Chondrocyte (in vitro differentiated cells): Measurements from ENCODE around the gene BICC1. TPM values are rescaled to one million over a fixed set of nuclear protein-coding genes. Genes with fewer than 3 reads are reported as not detected.

ENCODE experiments used
- DNase-seq: peaks from one replicate; pipeline ENCODE4 v3.0.0; 2021; ENCODE audit warnings: mixed read lengths, low spot score
- H3K27ac Mint-ChIP-seq: one replicate; pipeline ENCODE4 v1.8.0; 2021; ENCODE audit warnings: mild to moderate bottlenecking, moderate library complexity, mixed read lengths; ENCODE audit not compliant: unreplicated experiment
- H3K27me3 Mint-ChIP-seq: 2 replicates; pipeline ENCODE4 v1.8.0; 2021; ENCODE audit warnings: low read depth, mixed read lengths
- H3K36me3 Mint-ChIP-seq: 2 replicates; pipeline ENCODE4 v1.8.0; 2021; ENCODE audit warnings: low read depth, mixed read lengths
- H3K4me1 Mint-ChIP-seq: 2 replicates; pipeline ENCODE4 v1.8.0; 2021; ENCODE audit warnings: low read depth, mild to moderate bottlenecking, mixed read lengths
- H3K4me3 Mint-ChIP-seq: one replicate; pipeline ENCODE4 v1.8.0; 2021; ENCODE audit warnings: mild to moderate bottlenecking, moderate library complexity, mixed read lengths; ENCODE audit not compliant: unreplicated experiment
- H3K9me3 Mint-ChIP-seq: 2 replicates; pipeline ENCODE4 v1.8.0; 2021; ENCODE audit warnings: low read depth, mixed read lengths
- total RNA-seq: library from RNA; stranded (reverse); gene quantifications from 3 replicates; pipeline ENCODE4 v1.2.1, GENCODE V29; 2021
- TF ChIP-seq, protein P1 (sequence below): fragments of 200-600 bp; sonication (generic); IDR thresholded peaks from 2 replicates; pipeline ENCODE4 v1.5.0; 2021; ENCODE audit warnings: antibody characterized with exemption, mild to moderate bottlenecking, moderate library complexity

BICC1 gene
- total RNA-seq, 1 donor from 2014 or later, result 32.4 TPM

DNA sequence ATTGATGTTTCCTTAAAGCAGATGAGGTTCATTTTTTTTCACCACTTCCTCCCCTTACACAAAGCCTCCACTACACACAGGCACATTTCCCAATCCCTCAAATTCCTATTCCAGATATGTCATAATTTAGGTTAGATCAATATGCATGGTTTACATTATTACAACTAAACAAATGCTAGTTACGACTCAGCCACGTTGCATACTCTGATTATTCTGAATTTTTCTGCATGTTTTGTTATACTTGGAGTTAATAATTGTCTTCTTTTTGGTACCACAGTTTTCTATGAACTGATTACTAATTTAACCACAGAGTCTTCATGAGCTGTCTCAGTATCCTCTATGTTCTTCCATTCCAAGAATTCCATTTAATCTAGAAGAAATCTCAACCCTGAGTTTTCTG is 4.4 kb upstream of the BICC1 start:
- Mint-ChIP-seq H3K9me3 (no peaks in the 10 kb centered on the region), H3K4me3 (no peak overlapping the region), H3K27me3 (no peaks in the 10 kb centered on the region), H3K4me1 (peaks cover 16% of the 10 kb centered on the region), H3K36me3 (no peaks in the 10 kb centered on the region), H3K27ac (no peak overlapping the region)
- no peak for DNase-seq
- TF ChIP-seq, protein P1, sequence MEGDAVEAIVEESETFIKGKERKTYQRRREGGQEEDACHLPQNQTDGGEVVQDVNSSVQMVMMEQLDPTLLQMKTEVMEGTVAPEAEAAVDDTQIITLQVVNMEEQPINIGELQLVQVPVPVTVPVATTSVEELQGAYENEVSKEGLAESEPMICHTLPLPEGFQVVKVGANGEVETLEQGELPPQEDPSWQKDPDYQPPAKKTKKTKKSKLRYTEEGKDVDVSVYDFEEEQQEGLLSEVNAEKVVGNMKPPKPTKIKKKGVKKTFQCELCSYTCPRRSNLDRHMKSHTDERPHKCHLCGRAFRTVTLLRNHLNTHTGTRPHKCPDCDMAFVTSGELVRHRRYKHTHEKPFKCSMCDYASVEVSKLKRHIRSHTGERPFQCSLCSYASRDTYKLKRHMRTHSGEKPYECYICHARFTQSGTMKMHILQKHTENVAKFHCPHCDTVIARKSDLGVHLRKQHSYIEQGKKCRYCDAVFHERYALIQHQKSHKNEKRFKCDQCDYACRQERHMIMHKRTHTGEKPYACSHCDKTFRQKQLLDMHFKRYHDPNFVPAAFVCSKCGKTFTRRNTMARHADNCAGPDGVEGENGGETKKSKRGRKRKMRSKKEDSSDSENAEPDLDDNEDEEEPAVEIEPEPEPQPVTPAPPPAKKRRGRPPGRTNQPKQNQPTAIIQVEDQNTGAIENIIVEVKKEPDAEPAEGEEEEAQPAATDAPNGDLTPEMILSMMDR, result no peak

DNA sequence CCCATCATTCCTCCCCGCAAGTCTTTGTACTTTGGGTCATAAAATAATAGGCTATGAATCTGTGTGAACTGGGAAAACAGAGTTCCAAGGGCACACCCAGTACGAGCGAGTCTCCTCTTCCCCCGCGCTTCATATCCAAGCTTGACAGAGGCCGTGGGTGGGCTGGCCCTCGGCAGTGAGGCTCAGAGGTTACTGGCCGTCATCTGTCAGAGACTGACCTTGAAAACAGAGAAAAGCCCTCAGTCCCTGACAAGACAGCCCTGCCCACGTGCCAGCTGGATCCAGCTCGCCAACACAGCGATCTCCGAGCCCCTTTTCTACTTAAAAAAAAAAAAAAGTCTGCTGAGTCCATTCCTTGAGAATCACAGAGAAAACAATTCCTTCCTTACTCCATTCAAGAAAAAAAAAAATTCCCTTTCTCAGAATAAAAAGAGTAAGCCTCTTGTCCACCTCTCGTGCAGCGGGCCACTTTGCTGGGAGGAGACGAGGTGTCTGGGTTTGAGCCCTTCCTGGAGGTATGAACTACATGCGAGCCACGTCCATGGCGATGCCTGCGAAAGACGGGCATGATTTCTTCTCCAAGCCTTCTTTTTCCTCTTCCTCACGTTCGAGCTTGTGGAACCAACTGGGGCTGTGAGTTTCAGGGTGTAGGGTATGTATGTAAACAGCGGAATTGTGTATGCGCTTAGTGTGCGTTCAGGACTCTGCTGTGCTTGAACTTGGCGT is 744 bp upstream of the BICC1 start:
- peak overlapping the region; percentile 75 for H3K4me3 Mint-ChIP-seq
- H3K36me3 Mint-ChIP-seq, result no peaks in the 10 kb centered on the region
- TF ChIP-seq, protein P1, result no peak
- peaks cover 36% of the 10 kb centered on the region for H3K4me1 Mint-ChIP-seq
- peak overlapping the region; percentile 88 for H3K27ac Mint-ChIP-seq
- H3K9me3 Mint-ChIP-seq, result no peaks in the 10 kb centered on the region
- no peaks in the 10 kb centered on the region for H3K27me3 Mint-ChIP-seq
- DNase-seq, result peak; percentile 72

DNA sequence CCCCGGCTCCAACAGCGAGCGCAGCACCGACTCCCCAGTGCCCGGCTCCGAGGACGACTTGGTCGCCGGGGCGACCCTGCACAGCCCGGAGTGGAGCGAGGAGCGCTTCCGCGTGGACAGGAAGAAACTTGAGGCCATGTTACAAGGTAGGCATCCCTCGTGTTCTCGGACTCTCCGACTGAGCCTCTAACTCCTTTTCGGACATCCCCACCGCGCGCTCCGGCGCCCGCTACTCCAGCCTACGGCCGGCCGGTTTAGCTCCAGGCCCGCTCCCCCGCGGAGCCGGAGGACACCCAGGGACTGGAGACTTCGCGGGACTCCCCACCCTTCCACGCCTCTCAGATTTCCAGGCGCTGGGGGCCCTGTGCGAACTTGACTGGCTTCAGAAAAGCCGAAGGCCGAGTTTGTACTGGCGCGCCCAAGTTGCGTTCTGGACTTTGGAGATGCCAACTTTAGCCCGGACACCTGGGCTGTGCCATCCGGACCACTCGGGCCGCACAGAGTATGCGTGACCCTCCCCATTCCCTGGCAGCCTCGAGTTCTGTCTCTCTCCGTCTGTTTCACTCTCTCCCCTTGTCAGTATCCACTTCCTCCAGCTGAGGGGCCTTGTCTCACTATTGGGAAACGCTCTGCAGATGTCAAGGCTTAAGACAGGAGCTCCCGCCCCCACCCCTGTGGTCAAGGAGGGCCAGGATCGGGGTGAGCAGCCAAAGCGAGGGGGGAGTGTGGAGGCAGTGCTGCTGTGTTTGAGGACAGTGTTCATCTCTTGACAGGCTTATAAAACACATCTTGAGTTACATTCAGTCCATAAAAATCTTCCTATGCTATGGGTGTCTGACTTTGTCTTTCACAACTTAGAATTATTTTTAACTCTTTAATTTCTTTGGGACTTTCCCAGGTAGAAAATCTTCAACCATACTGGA is 777 bp downstream of the BICC1 start:
- H3K9me3 Mint-ChIP-seq, result no peaks in the 10 kb centered on the region
- peak; percentile 48 for DNase-seq
- H3K36me3 Mint-ChIP-seq, result no peaks in the 10 kb centered on the region
- H3K4me3 Mint-ChIP-seq, result peak overlapping the region; percentile 95
- TF ChIP-seq, protein P1, result no peak
- H3K4me1 Mint-ChIP-seq, result peaks cover 51% of the 10 kb centered on the region
- peak overlapping the region; percentile 94 for H3K27ac Mint-ChIP-seq
- no peaks in the 10 kb centered on the region for H3K27me3 Mint-ChIP-seq

DNA sequence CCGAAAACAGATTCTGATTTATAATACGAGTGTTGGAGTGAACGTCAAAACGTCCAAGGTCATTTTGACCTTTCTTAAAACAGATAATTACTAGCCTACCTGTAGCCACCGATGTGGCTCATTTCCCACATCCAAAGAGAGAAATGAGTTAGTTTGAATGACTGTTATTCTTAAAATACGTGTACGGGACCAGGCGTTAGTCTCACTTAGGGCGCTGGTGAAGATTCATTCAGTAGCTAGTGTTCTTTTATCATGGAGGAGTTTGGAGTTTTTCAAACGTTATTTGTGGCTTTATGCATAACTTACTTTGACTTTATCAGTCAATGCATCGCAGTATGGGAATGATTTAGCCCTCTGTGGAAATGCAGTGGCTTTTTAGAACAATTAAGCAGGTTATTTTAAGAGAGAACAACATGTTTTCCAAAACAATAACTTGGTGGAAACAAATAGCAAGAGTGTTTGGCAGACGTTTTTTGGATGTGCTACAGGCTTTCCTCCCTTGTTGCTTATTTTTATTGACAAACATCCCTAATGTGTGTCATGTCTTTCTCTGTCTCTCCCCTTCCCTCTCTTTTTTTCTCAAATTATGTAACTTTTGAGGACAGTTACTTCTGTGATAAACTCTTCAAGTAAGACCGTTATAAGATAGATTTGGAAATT is 1.6 kb downstream of the BICC1 start:
- peaks cover 59% of the 10 kb centered on the region for H3K4me1 Mint-ChIP-seq
- DNase-seq, result no peak
- TF ChIP-seq, protein P1, result no peak
- H3K9me3 Mint-ChIP-seq, result no peaks in the 10 kb centered on the region
- peak overlapping the region; percentile 94 for H3K27ac Mint-ChIP-seq
- H3K4me3 Mint-ChIP-seq, result peak overlapping the region; percentile 95
- no peaks in the 10 kb centered on the region for H3K36me3 Mint-ChIP-seq
- no peaks in the 10 kb centered on the region for H3K27me3 Mint-ChIP-seq
